Caco-2 (cell line): Measurements from ENCODE around the gene EXOC6B. TPM values are rescaled to one million over a fixed set of nuclear protein-coding genes. Genes with fewer than 3 reads are reported as not detected.

Experiments used
- BruUV-seq: library from RNA; stranded (reverse); fragments of 400-500 nt; replicated peaks from 2 replicates; lab custom pipeline; 2021; lab: Mats Ljungman, UMichigan
- CTCF ChIA-PET: fragments of 300-600 bp; sonication (Branson Sonifier 250); formaldehyde crosslinking; loops from one replicate; lab custom pipeline; 2022; ENCODE audit warnings: antibody characterized with exemption; lab: Charles Lee
- POLR2A ChIA-PET: fragments of 300-600 bp; sonication (Branson Sonifier 250); formaldehyde crosslinking; loops from one replicate; lab custom pipeline; 2022; ENCODE audit warnings: antibody characterized with exemption; lab: Charles Lee
- DNase-seq, 2 experiments: peaks; one replicate each; pipeline versions ENCODE4 v3.0.0 to v3.0.0-alpha.2; 2020 to 2022
- H3K27me3 ChIP-seq: replicated peaks from 2 replicates; pipeline ENCODE4 v1.6.0; 2011; ENCODE audit warnings: low read length; ENCODE audit not compliant: control insufficient read depth, insufficient read depth
- H3K36me3 ChIP-seq: 2 replicates; pipeline ENCODE4 v1.5.1; 2011; ENCODE audit warnings: low read length; ENCODE audit not compliant: control insufficient read depth, insufficient read depth
- H3K4me1 ChIP-seq: fragments of 250-450 bp; sonication (Bioruptor Pico); 2 replicates; pipeline ENCODE4 v1.5.1; 2020; ENCODE audit warnings: mild to moderate bottlenecking
- H3K4me3 ChIP-seq: 2 replicates; pipeline ENCODE4 v1.5.1; 2011; ENCODE audit warnings: low read depth, mild to moderate bottlenecking, control low read depth, low read length
- H3K9me3 ChIP-seq: fragments of 250-450 bp; sonication (Bioruptor Pico); 2 replicates; pipeline ENCODE4 v1.5.1; 2020; ENCODE audit warnings: mild to moderate bottlenecking, moderate library complexity
- H3K27ac Mint-ChIP-seq: one replicate; pipeline ENCODE4 v1.8.0; 2022; ENCODE audit warnings: mixed read lengths; ENCODE audit not compliant: unreplicated experiment
- H3K27me3 Mint-ChIP-seq: one replicate; pipeline ENCODE4 v1.8.0; 2022; ENCODE audit warnings: mixed read lengths; ENCODE audit not compliant: insufficient read depth, unreplicated experiment
- H3K36me3 Mint-ChIP-seq: one replicate; pipeline ENCODE4 v1.8.0; 2022; ENCODE audit warnings: mild to moderate bottlenecking, mixed read lengths; ENCODE audit not compliant: insufficient read depth, unreplicated experiment
- H3K4me1 Mint-ChIP-seq: one replicate; pipeline ENCODE4 v1.8.0; 2022; ENCODE audit warnings: low read depth, mixed read lengths; ENCODE audit not compliant: unreplicated experiment
- H3K4me3 Mint-ChIP-seq: one replicate; pipeline ENCODE4 v1.8.0; 2022; ENCODE audit warnings: mild to moderate bottlenecking, moderate library complexity, mixed read lengths; ENCODE audit not compliant: unreplicated experiment
- H3K9me3 Mint-ChIP-seq: one replicate; pipeline ENCODE4 v1.8.0; 2022; ENCODE audit warnings: mixed read lengths; ENCODE audit not compliant: unreplicated experiment
- intact Hi-C: fragments of 100-400 bp; cut with micrococcal nuclease; formaldehyde crosslinking; loops from one replicate; pipeline ENCODE4 v1.10.0; 2022; ENCODE audit not compliant: unreplicated experiment
- total RNA-seq: library from RNA; stranded (reverse); gene quantifications from 2 replicates; pipeline ENCODE4 v1.2.3, GENCODE V29; 2022
- TF ChIP-seq, protein P1 (sequence below), 2 experiments: fragments of 200-600 bp in 1 of 2; IDR thresholded peaks; 1 replicate in 1 of 2; 2 replicates in 1 of 2; pipeline versions ENCODE4 v1.5.1 to v1.8.0; 2011 to 2022; ENCODE audit warnings: antibody characterized with exemption in 1 of 2, control low read depth in 1 of 2, inconsistent platforms in 1 of 2, low read depth in 1 of 2, low read length in 1 of 2, mild to moderate bottlenecking in 1 of 2, moderate library complexity in 1 of 2; ENCODE audit not compliant: insufficient read depth in 1 of 2, severe bottlenecking in 1 of 2, unreplicated experiment in 1 of 2

The EXOC6B gene
- total RNA-seq, 1 experiment from 2014 or later = 36.1 TPM

DNA sequence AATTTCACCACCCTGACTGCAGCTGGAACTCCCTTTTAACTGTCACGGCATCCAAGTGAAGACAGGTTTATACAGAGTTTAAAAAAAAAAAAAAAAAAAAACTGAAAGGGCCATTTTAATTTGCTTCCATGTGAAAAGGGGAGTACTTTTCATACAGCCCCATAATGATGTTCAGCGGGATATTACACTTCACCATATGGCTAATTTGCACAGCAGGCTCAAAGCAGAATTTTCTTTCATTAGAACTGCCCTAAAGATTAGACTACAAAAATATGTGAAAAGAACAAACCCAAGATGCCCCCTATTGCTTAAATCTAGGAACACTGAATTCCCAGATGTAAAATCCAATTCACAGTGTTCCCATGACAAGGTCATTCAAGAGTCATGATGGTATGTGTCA is 301.8 kb downstream of the EXOC6B start:
- Histone ChIP-seq H3K27me3 (no peaks in the 10 kb centered on the region), H3K36me3 (no peaks in the 10 kb centered on the region), H3K4me3 (no peak overlapping the region), H3K9me3 (no peaks in the 10 kb centered on the region), H3K4me1 (peaks cover under 1% of the 10 kb centered on the region; the same call in 1 of the 2 replicates)
- no TSS peak for BruUV-seq
- H3K36me3 Mint-ChIP-seq = no peaks in the 10 kb centered on the region
- ChIA-PET CTCF (interaction anchor here (0.6 kb wide), 1 partner anchor 1878 kb away, joined by 3 read pairs; no protein-coding TSS in a partner anchor), POLR2A (no interaction called here)
- H3K4me1 Mint-ChIP-seq = no peaks in the 10 kb centered on the region
- H3K9me3 Mint-ChIP-seq = no peaks in the 10 kb centered on the region
- no peak for DNase-seq
- intact Hi-C loops = no loop called here
- TF ChIP-seq, protein P1, sequence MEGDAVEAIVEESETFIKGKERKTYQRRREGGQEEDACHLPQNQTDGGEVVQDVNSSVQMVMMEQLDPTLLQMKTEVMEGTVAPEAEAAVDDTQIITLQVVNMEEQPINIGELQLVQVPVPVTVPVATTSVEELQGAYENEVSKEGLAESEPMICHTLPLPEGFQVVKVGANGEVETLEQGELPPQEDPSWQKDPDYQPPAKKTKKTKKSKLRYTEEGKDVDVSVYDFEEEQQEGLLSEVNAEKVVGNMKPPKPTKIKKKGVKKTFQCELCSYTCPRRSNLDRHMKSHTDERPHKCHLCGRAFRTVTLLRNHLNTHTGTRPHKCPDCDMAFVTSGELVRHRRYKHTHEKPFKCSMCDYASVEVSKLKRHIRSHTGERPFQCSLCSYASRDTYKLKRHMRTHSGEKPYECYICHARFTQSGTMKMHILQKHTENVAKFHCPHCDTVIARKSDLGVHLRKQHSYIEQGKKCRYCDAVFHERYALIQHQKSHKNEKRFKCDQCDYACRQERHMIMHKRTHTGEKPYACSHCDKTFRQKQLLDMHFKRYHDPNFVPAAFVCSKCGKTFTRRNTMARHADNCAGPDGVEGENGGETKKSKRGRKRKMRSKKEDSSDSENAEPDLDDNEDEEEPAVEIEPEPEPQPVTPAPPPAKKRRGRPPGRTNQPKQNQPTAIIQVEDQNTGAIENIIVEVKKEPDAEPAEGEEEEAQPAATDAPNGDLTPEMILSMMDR (IDR thresholded peaks at IDR 0.05; ENCODE audit: insufficient read depth in 1 of 2, low read depth in 1 of 2, low read length in 1 of 2, severe bottlenecking in 1 of 2, unreplicated experiment in 1 of 2) = no peak
- no peaks in the 10 kb centered on the region for H3K27me3 Mint-ChIP-seq
- no peak overlapping the region for H3K27ac Mint-ChIP-seq
- no peak overlapping the region for H3K4me3 Mint-ChIP-seq

DNA sequence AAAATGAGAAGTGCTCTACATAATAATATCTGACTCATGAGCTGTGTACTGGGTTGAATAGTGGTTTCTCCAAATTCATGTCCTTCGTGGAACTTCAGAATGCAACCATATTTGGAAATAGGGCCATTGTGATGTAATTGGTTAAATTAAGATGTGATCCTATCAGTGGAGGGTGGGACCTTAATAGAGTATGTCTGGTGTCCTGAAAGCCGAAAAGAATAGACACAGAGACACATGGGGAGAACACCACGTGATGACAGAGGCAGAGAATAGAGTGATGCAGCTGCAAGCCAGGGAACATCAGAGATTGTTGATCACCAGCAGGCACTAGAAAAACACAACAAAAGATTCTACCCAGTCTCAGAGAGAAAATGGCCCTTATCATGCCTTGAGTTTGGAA is 310.1 kb downstream of the EXOC6B start:
- no peaks in the 10 kb centered on the region for H3K36me3 ChIP-seq
- H3K36me3 Mint-ChIP-seq = no peaks in the 10 kb centered on the region
- TF ChIP-seq, protein P1 (IDR thresholded peaks at IDR 0.05; ENCODE audit: insufficient read depth in 1 of 2, low read depth in 1 of 2, low read length in 1 of 2, severe bottlenecking in 1 of 2, unreplicated experiment in 1 of 2) = no peak
- BruUV-seq = no TSS peak
- no peaks in the 10 kb centered on the region for H3K27me3 ChIP-seq
- no peaks in the 10 kb centered on the region for H3K9me3 ChIP-seq
- DNase-seq = no peak
- H3K4me1 Mint-ChIP-seq = peaks cover 13% of the 10 kb centered on the region
- peaks cover 20% of the 10 kb centered on the region for H3K4me1 ChIP-seq
- POLR2A ChIA-PET = no interaction called here
- H3K4me3 ChIP-seq = no peak overlapping the region
- CTCF ChIA-PET = no interaction called here
- no peak overlapping the region for H3K27ac Mint-ChIP-seq
- H3K4me3 Mint-ChIP-seq = no peak overlapping the region
- H3K9me3 Mint-ChIP-seq = no peaks in the 10 kb centered on the region
- H3K27me3 Mint-ChIP-seq = no peaks in the 10 kb centered on the region
- intact Hi-C loops = loop anchor here (5.0 kb wide), 1 partner anchor 62 kb away; no protein-coding TSS in a partner anchor

DNA sequence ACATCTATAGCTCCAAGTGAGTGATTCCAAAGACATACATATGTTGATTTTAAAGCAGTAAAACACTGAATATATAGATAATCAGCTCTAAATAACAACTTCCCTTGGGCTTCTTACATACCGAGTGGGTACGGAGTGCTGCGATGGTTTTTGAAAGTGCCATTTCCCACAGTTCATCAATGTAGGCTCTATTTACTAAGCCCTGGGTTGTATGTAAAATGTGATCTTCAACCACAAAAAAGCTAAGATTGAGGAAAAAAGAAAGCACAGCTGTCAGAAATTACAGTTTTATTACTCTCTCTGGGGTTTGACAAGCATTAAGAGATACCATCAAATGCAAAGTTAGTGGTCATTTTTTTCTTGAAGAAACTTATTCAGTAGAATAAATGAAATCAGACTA is 312.8 kb downstream of the EXOC6B start:
- TF ChIP-seq, protein P1 (IDR thresholded peaks at IDR 0.05; ENCODE audit: insufficient read depth in 1 of 2, low read depth in 1 of 2, low read length in 1 of 2, severe bottlenecking in 1 of 2, unreplicated experiment in 1 of 2) = no peak
- H3K4me1 Mint-ChIP-seq = peaks cover 5% of the 10 kb centered on the region
- Histone ChIP-seq H3K4me3 (no peak overlapping the region), H3K9me3 (no peaks in the 10 kb centered on the region), H3K36me3 (no peaks in the 10 kb centered on the region), H3K27me3 (no peaks in the 10 kb centered on the region), H3K4me1 (peaks cover 8% of the 10 kb centered on the region; the same call in 1 of the 2 replicates)
- no peak overlapping the region for H3K27ac Mint-ChIP-seq
- ChIA-PET POLR2A (no interaction called here), CTCF (no interaction called here)
- intact Hi-C loops = no loop called here
- no peaks in the 10 kb centered on the region for H3K9me3 Mint-ChIP-seq
- no peaks in the 10 kb centered on the region for H3K36me3 Mint-ChIP-seq
- no peak overlapping the region for H3K4me3 Mint-ChIP-seq
- no TSS peak for BruUV-seq
- no peaks in the 10 kb centered on the region for H3K27me3 Mint-ChIP-seq
- DNase-seq = no peak
